Measurements from ENCODE around the gene PLXNA4.

DNA sequence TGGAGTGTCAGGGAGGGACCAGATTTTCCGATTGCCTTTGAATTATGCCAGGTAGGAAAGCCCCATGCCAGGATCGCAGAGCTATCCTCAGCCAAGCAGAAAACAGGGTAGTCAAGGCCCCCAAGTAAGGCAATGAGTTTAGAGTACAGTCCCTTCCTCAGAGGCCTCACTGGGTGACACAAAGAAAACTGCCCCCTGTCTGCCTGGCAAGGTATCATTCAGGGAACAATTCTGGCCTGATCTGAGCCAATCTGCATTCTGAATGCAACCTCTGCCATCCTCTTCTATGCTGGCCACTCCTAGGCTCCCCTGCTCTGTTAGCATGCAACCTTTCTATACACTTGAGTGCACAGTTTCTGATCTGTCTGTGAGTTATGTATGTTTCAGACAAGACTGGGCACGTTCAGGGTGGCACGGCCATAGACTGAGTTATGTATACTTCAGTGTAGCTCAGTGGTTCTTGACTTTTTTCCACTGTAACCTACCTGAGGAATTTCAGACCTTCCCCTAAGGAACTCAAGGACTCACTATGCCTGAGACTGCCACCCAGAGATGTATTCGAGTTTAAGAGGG is 336.8 kb downstream of the PLXNA4 start:
- TF ChIP-seq, protein P1, sequence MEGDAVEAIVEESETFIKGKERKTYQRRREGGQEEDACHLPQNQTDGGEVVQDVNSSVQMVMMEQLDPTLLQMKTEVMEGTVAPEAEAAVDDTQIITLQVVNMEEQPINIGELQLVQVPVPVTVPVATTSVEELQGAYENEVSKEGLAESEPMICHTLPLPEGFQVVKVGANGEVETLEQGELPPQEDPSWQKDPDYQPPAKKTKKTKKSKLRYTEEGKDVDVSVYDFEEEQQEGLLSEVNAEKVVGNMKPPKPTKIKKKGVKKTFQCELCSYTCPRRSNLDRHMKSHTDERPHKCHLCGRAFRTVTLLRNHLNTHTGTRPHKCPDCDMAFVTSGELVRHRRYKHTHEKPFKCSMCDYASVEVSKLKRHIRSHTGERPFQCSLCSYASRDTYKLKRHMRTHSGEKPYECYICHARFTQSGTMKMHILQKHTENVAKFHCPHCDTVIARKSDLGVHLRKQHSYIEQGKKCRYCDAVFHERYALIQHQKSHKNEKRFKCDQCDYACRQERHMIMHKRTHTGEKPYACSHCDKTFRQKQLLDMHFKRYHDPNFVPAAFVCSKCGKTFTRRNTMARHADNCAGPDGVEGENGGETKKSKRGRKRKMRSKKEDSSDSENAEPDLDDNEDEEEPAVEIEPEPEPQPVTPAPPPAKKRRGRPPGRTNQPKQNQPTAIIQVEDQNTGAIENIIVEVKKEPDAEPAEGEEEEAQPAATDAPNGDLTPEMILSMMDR (IDR thresholded peaks at IDR 0.05; ENCODE audit: low read length), result peak; percentile 15; the same call in 1 of the 2 replicates
- TF ChIP-seq EZH2 (IDR thresholded peaks at IDR 0.05; ENCODE audit: borderline replicate concordance, low read length), result no peak
